ENCODE results near the gene TMEM132D.
"Not testable (repeated sequence)": the region's sequence is repeated elsewhere in the genome, so short reads cannot be mapped to it uniquely, and the experiment has no call there.

TMEM132D gene

DNA sequence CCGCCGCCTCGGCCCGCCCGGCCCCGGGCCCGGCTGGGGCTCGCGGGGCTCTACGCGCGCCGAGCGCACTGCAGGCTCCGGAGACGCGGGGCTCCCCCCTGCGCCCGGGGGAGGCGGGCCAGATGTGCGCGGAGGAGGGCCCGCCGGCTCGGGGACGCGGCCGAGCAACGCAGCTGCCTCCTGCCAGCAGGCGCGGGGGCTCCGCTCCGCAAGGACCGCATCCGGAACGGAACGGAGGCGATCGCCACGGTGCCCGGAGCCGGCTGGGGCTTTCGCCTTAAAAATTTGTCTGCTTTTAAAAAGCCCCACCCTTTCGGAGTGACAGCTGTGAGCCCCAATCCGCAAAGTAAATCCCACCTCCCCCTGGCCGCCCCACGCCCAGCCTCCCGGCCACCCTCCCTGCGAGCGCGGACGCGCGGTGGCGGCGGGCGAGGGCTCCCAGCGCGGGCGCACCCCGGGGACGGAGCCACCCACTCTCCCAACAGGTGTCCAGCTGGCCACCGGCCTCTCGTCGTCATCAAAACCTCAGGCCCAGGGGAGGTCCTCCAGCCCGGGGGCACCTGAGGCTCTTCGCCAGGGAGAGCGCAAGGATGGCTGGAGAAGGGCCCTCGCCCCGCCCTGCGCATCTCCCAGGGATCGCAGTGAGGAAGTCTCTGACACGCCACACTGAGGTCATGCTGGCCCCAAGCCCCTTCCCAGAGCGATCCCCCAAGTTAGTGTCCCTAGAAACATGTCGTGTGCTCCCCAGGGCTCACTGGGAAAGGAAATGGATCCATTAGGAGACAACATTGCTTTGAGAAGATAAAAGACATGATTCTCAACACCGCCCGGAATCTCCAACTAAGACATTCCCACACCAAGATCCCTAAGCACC is at the start of gene TMEM132D:
TMEM132D (minus strand) TSS at position 70 of the 874 bp plus-strand sequence.
- in situ Hi-C loops (cut with MboI; ENCODE audit: low sequenced_read_pairs) = no loop called here

DNA sequence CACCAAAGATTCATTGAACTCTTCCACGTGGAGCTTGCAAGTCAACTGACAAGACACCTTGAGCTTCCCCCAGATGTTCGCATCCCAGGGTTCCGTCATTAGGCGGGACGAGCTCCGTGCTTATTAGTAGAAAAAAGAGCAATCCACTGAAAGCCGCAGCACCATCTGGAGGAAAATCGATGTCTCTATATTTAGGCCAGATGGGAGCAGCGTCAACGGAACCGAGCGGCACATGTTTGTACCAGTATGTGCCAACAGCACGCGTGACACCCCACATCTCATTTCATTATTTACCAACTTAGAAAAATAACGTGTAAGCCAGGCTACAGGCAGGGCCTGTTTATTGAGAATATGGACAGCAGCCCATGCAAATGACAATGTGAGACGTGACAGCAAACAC is 45.8 kb upstream of the TMEM132D start:
- in situ Hi-C loops (cut with MboI; ENCODE audit: low sequenced_read_pairs) = no loop called here

DNA sequence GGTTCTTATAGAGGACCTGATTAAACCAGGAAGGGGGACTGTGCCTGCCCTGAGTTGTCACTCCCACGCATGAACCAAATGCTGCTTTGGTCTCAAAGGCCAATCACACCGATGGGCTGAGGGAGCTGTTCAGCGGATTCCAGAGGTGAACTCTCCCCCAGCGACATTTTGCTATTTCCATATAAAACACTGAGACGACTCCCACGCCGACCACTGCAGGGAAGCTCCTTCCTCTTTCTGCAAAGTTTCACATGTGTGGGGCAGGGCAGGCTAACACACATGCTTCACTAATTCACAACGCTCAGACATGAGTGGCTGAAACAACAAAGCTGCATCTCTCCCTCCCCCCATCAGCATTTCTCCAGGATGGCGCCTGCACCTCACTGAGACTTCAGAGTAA is 37.8 kb upstream of the TMEM132D start:
- in situ Hi-C loops (cut with MboI; ENCODE audit: low sequenced_read_pairs) = no loop called here

DNA sequence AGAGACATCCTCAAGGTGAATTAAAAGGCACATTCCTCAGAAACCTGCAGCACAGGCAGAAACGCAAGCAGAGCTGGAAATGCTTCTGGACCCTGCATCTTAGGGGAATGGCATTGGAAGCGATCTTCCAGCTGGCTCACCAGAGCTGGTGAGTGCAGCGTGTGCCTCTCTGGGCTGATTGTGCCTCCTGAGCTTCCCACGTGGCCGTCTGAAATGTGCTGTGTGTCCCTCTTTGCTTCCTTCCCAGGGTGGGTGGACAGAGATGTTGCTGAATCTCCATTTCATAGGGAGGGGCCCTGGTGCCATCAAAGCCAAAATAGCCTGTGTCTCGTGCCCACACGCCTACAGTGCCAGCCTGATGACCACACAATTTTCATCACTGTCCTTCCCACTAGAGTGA is 34.3 kb upstream of the TMEM132D start:
- in situ Hi-C loops (cut with MboI; ENCODE audit: low sequenced_read_pairs) = no loop called here

DNA sequence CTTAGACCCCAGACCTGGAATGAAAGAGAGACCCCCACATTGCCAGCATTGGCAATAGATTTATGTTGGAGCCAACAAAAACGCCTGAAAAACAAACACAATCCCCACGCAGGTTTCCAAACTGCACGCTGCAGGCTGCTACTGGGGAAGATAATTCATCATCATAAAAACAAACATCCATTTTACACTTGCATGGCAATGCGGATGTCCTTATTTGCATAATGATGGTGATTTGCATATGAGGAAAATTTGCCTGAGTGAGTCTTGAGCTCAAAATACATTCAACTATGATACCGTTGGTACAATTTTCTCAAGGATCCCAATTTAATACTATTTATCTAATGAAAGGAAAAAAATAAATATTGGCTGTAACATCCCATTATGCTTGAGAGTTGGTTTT is 33.6 kb upstream of the TMEM132D start:
- in situ Hi-C loops (cut with MboI; ENCODE audit: low sequenced_read_pairs) = no loop called here

DNA sequence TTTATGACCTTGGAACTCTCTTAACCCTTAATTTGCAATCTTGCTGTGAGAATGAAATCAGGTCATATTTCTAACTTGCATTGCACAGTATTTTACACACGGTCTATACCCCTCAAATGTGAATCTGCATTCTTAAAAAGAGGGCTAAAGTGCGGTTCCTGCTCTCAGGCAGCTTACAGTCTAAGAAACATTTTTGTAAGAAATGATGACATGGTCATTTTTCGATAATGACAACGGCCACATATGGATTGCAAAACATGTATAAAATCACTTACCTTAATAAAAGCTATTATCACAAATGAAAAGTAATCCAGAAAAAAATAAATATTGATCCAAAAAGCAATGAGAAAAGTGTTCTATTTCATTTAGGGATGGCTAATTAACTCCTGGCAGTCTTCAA is 24.8 kb upstream of the TMEM132D start:
- in situ Hi-C loops (cut with MboI; ENCODE audit: low sequenced_read_pairs) = no loop called here

DNA sequence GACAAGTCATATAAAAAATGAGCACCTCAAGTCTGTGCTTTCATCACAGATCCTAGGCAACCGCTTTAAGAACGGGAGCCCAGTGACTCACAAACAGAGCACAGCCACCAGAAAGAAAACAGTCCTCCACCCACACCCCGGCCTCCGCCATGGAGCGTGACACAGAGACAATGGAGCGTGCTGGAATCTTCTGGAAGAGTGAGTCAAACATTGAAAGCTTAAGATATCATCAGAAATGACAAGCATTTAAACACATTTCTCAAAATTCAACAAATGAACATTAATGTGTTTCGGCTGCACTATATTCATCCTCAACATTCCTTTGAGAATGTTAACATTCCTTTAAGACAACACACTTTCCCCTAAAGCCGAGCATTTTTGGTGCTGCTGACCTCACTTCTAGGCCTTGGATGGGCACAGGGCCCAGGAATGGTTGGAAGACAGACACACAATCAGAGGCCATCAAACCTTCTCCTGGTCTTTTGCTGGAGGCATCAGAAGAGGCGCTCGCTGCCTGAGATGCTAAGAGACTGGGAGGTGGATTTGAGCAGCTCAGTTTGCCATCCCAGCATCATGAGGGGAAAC is 23.6 kb upstream of the TMEM132D start:
- in situ Hi-C loops (cut with MboI; ENCODE audit: low sequenced_read_pairs) = no loop called here

DNA sequence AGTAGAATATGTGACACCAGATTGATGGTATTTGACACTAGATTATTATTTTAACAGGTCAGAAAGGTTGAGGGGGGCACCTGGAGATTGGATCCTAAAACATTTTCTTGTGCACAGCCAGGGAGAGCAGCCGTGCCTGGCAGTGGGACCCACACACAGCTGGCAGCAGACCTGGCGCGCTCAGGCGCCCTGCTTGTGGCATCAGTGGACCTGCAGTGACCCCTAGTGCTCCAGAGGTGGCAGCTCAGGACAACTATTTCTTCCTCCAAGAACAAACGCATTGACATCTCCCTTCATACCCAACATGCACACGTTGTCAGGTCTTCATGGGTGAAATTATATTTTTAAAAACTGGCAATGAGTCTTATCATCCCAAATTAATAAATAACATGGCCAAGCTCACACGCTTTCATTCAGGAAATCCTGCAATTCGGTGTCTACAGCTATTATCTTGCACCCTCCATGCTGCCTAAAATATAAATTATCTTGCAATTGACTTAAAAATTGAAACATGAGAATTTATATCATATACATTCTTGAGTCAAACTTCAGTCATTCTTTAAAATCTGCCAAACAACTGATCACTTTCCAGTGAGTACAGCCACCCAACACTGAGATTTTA is 7.7 kb upstream of the TMEM132D start:
- in situ Hi-C loops (cut with MboI; ENCODE audit: low sequenced_read_pairs) = no loop called here

DNA sequence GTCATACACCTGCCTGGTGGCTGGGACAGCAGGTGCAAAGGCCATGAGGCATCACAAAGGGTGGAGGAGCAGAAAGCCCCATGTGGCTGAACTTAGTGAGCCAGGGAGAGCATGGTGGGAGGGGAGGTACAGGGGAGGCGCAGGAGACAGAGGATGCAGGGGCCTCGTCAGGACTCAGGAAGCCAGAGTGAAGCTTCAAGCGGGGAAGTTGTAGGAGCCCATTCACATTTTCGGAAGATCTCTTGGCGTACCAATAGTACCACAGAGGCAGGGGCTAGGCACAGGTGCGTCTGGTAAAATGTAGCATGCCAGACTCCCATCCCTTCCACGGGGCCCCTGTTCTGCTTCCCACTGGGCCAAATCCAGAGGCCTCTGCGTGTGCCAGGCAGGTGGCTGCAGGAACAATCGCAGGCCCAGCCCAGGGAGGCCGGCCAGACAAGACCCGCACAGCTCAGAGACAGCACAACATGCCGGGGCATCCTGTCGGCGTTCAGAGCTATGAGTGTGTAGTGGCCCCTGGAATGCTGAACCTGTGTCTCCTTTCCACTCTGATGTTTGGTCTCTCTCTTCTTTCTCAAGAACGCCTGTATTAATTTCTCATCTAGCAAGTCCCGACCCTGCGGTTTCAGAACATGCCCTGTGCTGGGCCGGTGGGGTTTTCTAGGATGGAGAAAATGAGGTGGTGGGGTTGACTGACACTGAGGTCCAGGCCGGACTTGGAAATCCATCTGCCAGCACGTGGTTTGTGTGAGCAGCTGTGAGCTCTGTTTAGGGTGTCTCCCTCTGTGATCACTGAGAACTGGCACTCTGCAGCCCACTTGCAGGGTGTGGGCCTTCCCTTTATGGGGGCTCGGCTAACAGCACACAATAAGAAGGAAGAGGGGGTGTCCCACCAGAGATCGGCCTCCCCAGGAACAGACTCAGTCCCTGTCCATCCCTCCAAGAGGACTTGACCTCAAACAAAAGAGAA is 5.5 kb upstream of the TMEM132D start:
- in situ Hi-C loops (cut with MboI; ENCODE audit: low sequenced_read_pairs) = no loop called here

DNA sequence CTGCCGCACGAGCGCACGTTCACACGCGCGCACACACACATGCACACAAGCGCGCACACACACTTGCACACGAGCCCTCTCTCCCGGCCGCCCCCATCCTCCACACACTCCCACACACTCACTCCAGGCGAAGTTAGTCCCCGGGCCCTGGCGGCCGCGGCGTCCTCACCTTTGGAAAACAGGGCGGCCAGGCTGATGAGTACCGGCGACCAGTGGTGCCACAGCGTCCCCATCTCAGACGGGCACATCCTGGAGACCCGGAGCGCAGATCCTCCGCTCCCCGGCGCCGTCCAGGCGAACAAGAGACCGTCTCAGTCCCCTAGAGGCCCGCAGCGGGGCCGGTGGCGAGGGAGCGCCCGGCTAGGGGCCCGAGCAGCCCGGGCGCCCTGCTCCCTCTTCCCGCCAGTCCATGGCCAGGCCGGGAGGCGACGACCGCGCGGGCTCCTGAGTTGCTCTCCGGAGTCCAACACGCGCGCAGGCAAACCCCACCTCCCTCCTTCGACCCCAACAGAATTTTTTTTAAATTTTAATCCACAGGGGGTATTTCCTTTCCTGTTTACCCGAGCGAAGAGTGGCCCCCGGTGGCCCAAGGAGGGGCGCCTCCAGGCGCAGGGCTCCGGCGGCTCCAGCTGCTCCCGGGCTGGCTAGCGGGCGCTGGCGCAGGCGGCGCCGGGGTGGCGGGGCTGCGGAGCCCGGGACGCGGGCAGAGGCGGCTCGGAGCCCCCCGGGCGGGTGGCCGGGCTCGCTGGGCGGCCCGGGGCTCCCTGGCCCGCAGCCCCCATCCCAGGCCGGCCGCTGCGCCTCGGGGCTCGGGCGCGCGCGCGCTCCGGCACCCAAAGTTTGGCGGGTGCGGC is 506 bp downstream of the TMEM132D start:
- in situ Hi-C loops (cut with MboI; ENCODE audit: low sequenced_read_pairs) = no loop called here

DNA sequence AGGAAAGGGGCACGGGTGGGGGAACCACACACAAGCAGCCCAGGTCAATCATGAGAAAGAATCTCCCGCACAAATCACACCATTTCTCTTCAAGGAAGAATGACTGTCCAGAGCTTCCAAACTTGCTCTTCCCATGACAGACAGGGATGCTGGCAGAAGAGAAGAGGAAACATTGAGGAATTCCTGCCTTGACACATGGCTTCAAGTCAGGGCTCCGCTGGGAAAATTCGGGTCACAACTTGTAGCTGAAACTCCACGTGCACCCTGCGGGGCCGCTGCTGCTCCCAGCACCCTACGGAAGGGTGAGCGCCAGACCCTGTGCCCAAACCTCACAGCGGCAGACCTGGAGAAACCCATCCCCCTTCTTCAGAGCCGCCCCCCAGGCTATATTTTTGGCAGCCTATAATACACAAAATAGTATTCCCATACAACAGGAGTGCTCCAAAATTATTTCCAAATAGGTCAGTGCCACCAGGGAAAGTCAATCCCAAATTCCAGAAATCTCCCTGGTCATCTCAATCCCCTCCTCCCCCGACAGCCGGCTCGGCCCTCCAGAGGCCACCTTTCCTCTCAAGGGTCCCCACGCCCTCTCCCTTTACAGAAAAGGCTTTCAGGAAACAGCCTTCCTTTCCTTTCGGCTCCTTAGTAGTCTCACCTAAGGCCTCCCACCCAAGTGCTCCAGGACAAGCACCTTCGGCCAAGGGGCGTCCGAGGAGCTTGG is 1.3 kb downstream of the TMEM132D start:
- in situ Hi-C loops (cut with MboI; ENCODE audit: low sequenced_read_pairs) = no loop called here

DNA sequence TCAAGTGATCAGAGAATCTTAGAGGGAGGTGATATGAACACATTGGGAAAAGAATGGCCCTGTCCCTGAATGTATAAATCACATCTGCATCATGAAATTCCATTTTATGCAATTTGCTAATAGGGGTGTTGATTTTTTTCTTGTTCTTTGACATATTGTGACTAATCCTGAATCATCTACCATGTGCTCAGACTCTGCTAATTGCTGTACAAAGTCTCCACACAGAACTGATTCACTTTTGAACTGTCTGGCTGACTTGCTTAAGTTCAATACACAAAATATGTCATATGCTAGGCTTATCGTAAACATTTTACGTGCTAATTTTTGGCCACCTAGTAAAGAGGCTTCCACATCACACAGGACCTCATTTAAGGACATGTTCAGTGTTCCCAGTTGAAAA is 2.6 kb downstream of the TMEM132D start:
- in situ Hi-C loops (cut with MboI; ENCODE audit: low sequenced_read_pairs) = no loop called here

DNA sequence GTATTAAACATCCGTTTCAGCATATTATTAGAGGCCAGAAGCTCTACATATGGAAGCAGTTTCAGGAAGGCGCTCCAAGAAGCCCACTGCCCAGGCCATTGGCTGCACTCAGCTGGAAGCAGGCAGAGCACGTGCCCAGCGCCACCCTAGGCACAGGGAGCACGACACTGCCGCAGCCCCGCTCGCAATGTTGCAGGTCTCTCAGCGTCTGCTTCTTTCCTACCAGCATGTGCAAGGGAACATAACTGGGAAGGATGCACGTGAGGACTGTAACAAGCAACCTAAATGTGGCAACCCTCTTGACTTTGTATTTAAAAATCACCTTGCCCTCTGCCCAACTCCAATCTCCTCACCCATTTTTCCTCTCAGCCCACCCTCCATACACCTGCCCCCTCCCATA is 3.5 kb downstream of the TMEM132D start:
- in situ Hi-C loops (cut with MboI; ENCODE audit: low sequenced_read_pairs) = no loop called here

DNA sequence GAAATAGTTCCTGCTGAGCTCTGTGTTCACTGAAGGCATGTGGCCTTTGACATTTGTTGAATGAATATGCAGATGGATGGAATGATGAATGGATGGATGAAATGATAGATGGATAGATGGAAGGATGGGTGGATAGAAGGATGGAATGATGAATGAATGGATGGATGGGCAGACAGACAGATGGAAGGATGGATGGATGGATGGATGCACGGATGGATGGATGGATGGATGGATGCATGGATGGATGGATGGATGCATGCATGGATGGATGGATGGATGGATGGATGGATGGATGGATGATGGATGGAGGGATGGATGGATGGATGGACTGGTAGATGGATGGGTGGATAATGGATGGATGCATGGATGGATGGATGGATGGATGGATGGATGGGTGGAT is 4.8 kb downstream of the TMEM132D start:
- in situ Hi-C loops (cut with MboI; ENCODE audit: low sequenced_read_pairs) = not testable (repeated sequence)

DNA sequence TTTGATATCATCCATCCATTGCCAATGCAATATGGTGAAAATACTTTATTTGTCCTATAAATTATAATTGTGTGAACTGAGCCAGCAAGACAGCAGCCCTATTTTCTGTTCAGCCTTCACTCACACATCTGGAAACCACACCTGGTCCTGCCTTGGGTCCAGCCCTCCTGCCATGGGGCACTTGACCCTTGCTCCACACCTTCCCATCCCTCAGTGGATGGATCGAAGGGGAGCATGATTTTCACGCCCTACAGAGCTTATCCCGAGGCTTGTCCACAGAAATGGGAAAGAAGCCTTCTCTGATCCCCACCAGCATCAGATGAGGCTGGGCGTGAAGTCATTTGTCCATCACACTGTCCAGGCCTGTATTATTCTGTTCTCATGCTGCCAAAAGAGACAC is 10.1 kb downstream of the TMEM132D start:
- in situ Hi-C loops (cut with MboI; ENCODE audit: low sequenced_read_pairs) = no loop called here

DNA sequence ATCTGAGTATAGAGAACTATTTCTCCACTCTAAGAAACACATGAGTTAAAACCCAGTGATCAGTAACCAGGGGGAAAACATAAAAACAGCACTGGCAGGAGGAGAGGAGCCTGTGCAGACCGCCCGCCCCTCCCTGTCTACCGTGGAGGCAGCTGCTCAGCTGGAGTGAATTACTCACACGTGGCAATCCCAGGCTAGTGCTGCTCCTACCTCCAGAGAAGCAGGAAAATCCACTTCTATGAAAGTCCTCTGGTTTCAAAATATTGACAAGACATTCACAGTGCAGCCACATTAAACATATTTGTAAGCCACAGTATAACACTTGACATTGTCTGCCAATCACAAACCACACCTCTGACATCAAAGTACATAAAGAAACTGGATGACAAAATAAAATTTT is 16.7 kb downstream of the TMEM132D start:
- in situ Hi-C loops (cut with MboI; ENCODE audit: low sequenced_read_pairs) = no loop called here

DNA sequence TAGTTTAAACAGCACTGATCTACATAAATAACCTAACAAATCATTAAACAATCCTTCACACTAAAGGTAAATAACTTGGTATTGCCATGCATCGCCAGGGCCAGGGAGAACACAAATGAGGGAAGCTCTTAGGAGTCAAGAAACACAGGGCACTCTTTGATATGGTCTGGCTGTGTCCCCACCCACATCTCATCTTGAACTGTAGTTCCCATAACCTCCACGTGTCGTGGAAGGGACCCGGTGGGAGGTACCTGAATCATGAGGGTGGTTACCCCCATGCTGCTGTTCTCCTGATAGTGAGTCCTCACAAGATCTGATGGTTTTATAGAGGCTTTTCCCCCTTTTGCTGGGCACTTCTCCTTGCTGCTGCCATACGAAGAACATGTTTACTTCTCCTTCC is 17.3 kb downstream of the TMEM132D start:
- in situ Hi-C loops (cut with MboI; ENCODE audit: low sequenced_read_pairs) = no loop called here

DNA sequence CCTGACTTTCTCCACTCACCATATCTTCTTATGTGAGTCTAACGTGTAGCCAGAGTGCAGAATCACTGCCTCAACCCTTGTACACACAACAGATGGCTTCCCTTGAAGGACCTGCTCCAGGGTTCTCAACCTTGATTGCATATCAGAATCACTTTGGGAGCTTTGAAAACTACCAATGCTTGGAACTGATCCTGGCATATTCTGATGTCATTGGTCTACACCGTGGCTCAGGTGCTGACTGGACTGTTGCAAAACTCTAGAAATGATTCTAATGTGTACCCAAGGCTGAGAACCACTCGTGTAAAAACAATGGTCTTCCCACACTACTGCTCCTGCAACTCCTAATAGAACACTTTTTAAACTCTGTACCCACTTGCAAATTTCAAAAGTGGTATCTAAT is 18.5 kb downstream of the TMEM132D start:
- in situ Hi-C loops (cut with MboI; ENCODE audit: low sequenced_read_pairs) = no loop called here

DNA sequence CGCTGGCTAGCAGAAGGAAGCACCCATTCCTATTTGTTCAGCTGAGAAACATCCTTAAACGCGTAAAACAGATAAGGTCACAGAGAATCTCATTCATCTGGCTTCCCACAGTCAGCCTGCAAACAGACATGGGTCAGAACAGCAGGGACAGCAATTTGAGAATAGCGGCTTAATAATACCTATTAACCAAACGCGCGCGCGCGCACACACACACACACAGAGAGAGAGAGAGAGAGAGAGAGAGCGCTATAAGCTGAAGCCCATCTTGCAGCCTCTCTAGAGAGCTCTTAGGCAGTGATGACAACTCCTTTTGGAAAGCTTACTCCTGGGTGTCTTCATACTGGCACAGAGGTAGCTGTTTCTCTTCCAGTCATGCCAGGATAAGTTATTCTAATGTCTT is 26.4 kb downstream of the TMEM132D start:
- in situ Hi-C loops (cut with MboI; ENCODE audit: low sequenced_read_pairs) = no loop called here

DNA sequence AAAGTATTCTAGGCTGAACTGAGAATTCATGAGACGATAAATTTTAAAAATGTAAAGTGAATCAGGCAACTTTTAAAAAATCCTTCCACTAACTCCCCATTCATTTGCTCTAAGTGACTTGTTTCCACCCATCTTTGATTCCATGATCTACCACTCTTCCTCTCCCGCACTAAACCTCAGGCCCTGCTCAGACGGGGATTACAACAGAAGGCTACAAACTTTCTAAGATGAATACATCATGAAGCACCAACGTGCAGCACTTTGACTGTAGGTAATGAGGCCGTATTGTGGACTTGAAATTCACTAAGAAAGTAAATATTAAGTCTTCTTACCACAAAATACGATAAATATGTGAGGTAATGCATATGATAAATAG is 30.0 kb downstream of the TMEM132D start:
- in situ Hi-C loops (cut with MboI; ENCODE audit: low sequenced_read_pairs) = no loop called here

Data from HL-60/S4 treated with phorbol 12-myristate 13-acetate at 8.2 ng/mL for 4 days and 3 days (cell line).